ENCODE measurements around the gene PI16. TPM values are rescaled to one million over a fixed set of nuclear protein-coding genes. Genes with fewer than 3 reads are reported as not detected.

PI16 gene
- total and polyA plus RNA-seq, 2 of the 13 experiments (the other 11 are each of a cell fraction or from before 2014, with no cell fraction given), result not detected

GRCh38 chr6:36985808-36986703, 31.5 kb downstream of the PI16 start, which contains the start of gene MTCH1 (continued):
- TF ChIP-seq MED1 (CRISPR knock-in tag; IDR thresholded peaks at IDR 0.05), result peak; percentile 50; the same call in 1 of the 2 replicates
- TF ChIP-seq, protein P1, sequence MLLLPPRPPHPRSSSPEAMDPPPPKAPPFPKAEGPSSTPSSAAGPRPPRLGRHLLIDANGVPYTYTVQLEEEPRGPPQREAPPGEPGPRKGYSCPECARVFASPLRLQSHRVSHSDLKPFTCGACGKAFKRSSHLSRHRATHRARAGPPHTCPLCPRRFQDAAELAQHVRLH (CRISPR knock-in tag; IDR thresholded peaks at IDR 0.05; ENCODE audit: borderline replicate concordance, low read depth), result peak; percentile 76; the same call in 1 of the 2 replicates
- TF ChIP-seq TCF7L2 (IDR thresholded peaks at IDR 0.05; ENCODE audit: low read depth, low read length), result no peak
- peak; percentile 28; the same call in 1 of the 2 replicates for TF ChIP-seq ZNF562 (CRISPR knock-in tag; IDR thresholded peaks at IDR 0.05; ENCODE audit: borderline replicate concordance)
- peak; percentile 81 for TF ChIP-seq ZNF607 (CRISPR knock-in tag; IDR thresholded peaks at IDR 0.05; ENCODE audit: borderline replicate concordance)
- TF ChIP-seq MTF2 (CRISPR knock-in tag; IDR thresholded peaks at IDR 0.05; ENCODE audit: borderline replicate concordance), result peak; percentile 12; the same call in 1 of the 2 replicates
- TF ChIP-seq KDM1A (CRISPR knock-in tag; IDR thresholded peaks at IDR 0.05), result no peak
- TF ChIP-seq, protein P2, sequence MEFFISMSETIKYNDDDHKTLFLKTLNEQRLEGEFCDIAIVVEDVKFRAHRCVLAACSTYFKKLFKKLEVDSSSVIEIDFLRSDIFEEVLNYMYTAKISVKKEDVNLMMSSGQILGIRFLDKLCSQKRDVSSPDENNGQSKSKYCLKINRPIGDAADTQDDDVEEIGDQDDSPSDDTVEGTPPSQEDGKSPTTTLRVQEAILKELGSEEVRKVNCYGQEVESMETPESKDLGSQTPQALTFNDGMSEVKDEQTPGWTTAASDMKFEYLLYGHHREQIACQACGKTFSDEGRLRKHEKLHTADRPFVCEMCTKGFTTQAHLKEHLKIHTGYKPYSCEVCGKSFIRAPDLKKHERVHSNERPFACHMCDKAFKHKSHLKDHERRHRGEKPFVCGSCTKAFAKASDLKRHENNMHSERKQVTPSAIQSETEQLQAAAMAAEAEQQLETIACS (CRISPR knock-in tag; IDR thresholded peaks at IDR 0.05), result no peak
- TF ChIP-seq SNAPC2 (CRISPR knock-in tag; IDR thresholded peaks at IDR 0.05), result 0 out of 2 replicates have a peak, but pooled peaks have one; percentile 56
- TF ChIP-seq, protein P3, sequence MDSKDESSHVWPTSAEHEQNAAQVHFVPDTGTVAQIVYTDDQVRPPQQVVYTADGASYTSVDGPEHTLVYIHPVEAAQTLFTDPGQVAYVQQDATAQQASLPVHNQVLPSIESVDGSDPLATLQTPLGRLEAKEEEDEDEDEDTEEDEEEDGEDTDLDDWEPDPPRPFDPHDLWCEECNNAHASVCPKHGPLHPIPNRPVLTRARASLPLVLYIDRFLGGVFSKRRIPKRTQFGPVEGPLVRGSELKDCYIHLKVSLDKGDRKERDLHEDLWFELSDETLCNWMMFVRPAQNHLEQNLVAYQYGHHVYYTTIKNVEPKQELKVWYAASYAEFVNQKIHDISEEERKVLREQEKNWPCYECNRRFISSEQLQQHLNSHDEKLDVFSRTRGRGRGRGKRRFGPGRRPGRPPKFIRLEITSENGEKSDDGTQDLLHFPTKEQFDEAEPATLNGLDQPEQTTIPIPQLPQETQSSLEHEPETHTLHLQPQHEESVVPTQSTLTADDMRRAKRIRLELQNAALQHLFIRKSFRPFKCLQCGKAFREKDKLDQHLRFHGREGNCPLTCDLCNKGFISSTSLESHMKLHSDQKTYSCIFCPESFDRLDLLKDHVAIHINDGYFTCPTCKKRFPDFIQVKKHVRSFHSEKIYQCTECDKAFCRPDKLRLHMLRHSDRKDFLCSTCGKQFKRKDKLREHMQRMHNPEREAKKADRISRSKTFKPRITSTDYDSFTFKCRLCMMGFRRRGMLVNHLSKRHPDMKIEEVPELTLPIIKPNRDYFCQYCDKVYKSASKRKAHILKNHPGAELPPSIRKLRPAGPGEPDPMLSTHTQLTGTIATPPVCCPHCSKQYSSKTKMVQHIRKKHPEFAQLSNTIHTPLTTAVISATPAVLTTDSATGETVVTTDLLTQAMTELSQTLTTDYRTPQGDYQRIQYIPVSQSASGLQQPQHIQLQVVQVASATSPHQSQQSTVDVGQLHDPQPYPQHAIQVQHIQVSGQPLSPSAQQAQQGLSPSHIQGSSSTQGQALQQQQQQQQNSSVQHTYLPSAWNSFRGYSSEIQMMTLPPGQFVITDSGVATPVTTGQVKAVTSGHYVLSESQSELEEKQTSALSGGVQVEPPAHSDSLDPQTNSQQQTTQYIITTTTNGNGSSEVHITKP (CRISPR knock-in tag; IDR thresholded peaks at IDR 0.05; ENCODE audit: low read depth), result peak; percentile 98
- TF ChIP-seq, protein P4, sequence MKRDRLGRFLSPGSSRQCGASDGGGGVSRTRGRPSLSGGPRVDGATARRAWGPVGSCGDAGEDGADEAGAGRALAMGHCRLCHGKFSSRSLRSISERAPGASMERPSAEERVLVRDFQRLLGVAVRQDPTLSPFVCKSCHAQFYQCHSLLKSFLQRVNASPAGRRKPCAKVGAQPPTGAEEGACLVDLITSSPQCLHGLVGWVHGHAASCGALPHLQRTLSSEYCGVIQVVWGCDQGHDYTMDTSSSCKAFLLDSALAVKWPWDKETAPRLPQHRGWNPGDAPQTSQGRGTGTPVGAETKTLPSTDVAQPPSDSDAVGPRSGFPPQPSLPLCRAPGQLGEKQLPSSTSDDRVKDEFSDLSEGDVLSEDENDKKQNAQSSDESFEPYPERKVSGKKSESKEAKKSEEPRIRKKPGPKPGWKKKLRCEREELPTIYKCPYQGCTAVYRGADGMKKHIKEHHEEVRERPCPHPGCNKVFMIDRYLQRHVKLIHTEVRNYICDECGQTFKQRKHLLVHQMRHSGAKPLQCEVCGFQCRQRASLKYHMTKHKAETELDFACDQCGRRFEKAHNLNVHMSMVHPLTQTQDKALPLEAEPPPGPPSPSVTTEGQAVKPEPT (CRISPR knock-in tag; IDR thresholded peaks at IDR 0.05; ENCODE audit: low read depth), result peak; percentile 94
- peak; percentile 86 for TF ChIP-seq HES4 (CRISPR knock-in tag; IDR thresholded peaks at IDR 0.05; ENCODE audit: borderline replicate concordance)
- TF ChIP-seq ZNF570 (CRISPR knock-in tag; IDR thresholded peaks at IDR 0.05; ENCODE audit: borderline replicate concordance), result 0 out of 2 replicates have a peak, but pooled peaks have one; percentile 44
- peak; percentile 48; the same call in 1 of the 2 replicates for TF ChIP-seq THAP8 (CRISPR knock-in tag; IDR thresholded peaks at IDR 0.05; ENCODE audit: borderline replicate concordance)
- no peak for TF ChIP-seq PLRG1 (conservative IDR thresholded peaks at IDR 0.05)
- peak; percentile 60; the same call in 1 of the 2 replicates for TF ChIP-seq MEIS2 (CRISPR knock-in tag; IDR thresholded peaks at IDR 0.05)
- TF ChIP-seq ZSCAN31 (CRISPR knock-in tag; IDR thresholded peaks at IDR 0.05; ENCODE audit: low read depth), result peak; percentile 50; the same call in 1 of the 2 replicates

All from HepG2 (cell line).